SK-N-SH (cell line): Measurements from ENCODE around the gene TCFL5. TPM values are rescaled to one million over a fixed set of nuclear protein-coding genes. Genes with fewer than 3 reads are reported as not detected.

Source experiments
- CTCF ChIA-PET: fragments of 300-600, 350-600 bp; formaldehyde crosslinking; extraction: SDS; loops from one replicate; lab custom pipeline; 2021; lab: Yijun Ruan, JAX
- POLR2A ChIA-PET: fragments of 350-600 bp; sonication (Branson Sonifier 250); formaldehyde crosslinking; extraction: SDS; loops from one replicate; lab custom pipeline; 2020; ENCODE audit warnings: antibody characterized with exemption, inconsistent platforms; lab: Yijun Ruan, JAX
- DNase-seq: peaks from one replicate; pipeline ENCODE4 v3.0.0; 2012
- H2AFZ ChIP-seq: fragments of 200-600 bp; sonication (generic); 2 replicates; pipeline ENCODE4 v1.8.1; 2016; ENCODE audit warnings: antibody characterized with exemption, mild to moderate bottlenecking, low read depth
- H3F3A ChIP-seq: fragments of 200-600 bp; sonication (generic); replicated peaks from 2 replicates; pipeline ENCODE3; 2016; ENCODE audit warnings: antibody characterized with exemption, mild to moderate bottlenecking; ENCODE audit not compliant: insufficient read depth
- H3K27ac ChIP-seq, 2 experiments: fragments of 200-500 bp in 1 of 2; fragments of 200-600 bp in 1 of 2; sonication (Bioruptor generic) in 1 of 2; sonication (generic), shearing (Covaris generic) in 1 of 2; 2 replicates each; pipeline versions ENCODE4 v1.5.1 to v1.6.1; 2014 to 2016; ENCODE audit warnings: low read depth in 2 of 2, inconsistent platforms in 1 of 2, low read length in 1 of 2, mild to moderate bottlenecking in 1 of 2, mixed read lengths in 1 of 2
- H3K27me3 ChIP-seq: fragments of 200-600 bp; sonication (generic), shearing (Covaris generic); 2 replicates; pipeline ENCODE4 v1.6.1; 2016; ENCODE audit warnings: mixed run types; ENCODE audit not compliant: insufficient read depth
- H3K36me3 ChIP-seq, 2 experiments: fragments of 200-500 bp in 1 of 2; fragments of 200-600 bp in 1 of 2; sonication (Bioruptor generic) in 1 of 2; sonication (generic) in 1 of 2; replicated peaks in 1 of 2; 2 replicates each; pipeline versions ENCODE3 to v1.5.1; 2014 to 2016; ENCODE audit warnings: low read length in 1 of 2, mild to moderate bottlenecking in 1 of 2; ENCODE audit not compliant: insufficient read depth in 2 of 2, control insufficient read depth in 1 of 2
- H3K4me1 ChIP-seq, 2 experiments: fragments of 200-500 bp in 1 of 2; fragments of 200-600 bp in 1 of 2; sonication (Bioruptor generic) in 1 of 2; sonication (generic), shearing (Covaris generic) in 1 of 2; 2 replicates each; pipeline versions ENCODE4 v1.5.1 to v1.6.1; 2014 to 2016; ENCODE audit warnings: low read depth in 1 of 2, low read length in 1 of 2, mixed run types in 1 of 2; ENCODE audit not compliant: insufficient read depth in 2 of 2, control insufficient read depth in 1 of 2
- H3K4me2 ChIP-seq: fragments of 200-600 bp; sonication (generic), shearing (Covaris generic); 2 replicates; pipeline ENCODE4 v1.6.1; 2017; ENCODE audit warnings: mixed run types
- H3K4me3 ChIP-seq, 2 experiments: fragments of 200-500 bp in 1 of 2; fragments of 200-600 bp in 1 of 2; sonication (Bioruptor generic) in 1 of 2; sonication (generic), shearing (Covaris generic) in 1 of 2; 2 replicates each; pipeline versions ENCODE4 v1.5.1 to v1.8.1; 2014 to 2016; ENCODE audit warnings: low read depth in 2 of 2, inconsistent platforms in 1 of 2, low read length in 1 of 2, mild to moderate bottlenecking in 1 of 2, mixed read lengths in 1 of 2, moderate library complexity in 1 of 2
- H3K79me2 ChIP-seq: fragments of 200-600 bp; sonication (generic); 2 replicates; pipeline ENCODE4 v1.8.1; 2017; ENCODE audit warnings: mild to moderate bottlenecking; ENCODE audit not compliant: insufficient read depth
- H3K9ac ChIP-seq: fragments of 200-600 bp; sonication (generic); 2 replicates; pipeline ENCODE4 v1.6.1; 2017; ENCODE audit warnings: mixed run types
- H3K9me2 ChIP-seq: fragments of 200-600 bp; sonication (generic); 2 replicates; pipeline ENCODE4 v1.6.1; 2017; ENCODE audit warnings: mixed run types
- H3K9me3 ChIP-seq: fragments of 200-600 bp; sonication (generic); 2 replicates; pipeline ENCODE4 v1.6.1; 2017; ENCODE audit warnings: mixed run types, mild to moderate bottlenecking, moderate library complexity
- H4K20me1 ChIP-seq: fragments of 200-600 bp; sonication (generic); 2 replicates; pipeline ENCODE4 v1.6.1; 2017; ENCODE audit warnings: mild to moderate bottlenecking, mixed run types; ENCODE audit not compliant: insufficient read depth
- CHD2 ChIP-seq: fragments of 150-350 bp; IDR thresholded peaks from 2 replicates; pipeline ENCODE4 v1.6.1; 2018; ENCODE audit warnings: low read length; ENCODE audit not compliant: partially characterized antibody
- ELF1 ChIP-seq: IDR thresholded peaks from 2 replicates; pipeline ENCODE4 v1.4.0; 2012
- EP300 ChIP-seq, 2 experiments: IDR thresholded peaks; 2 replicates each; pipeline versions ENCODE4 v1.4.0 to v1.6.1; 2012; ENCODE audit warnings: borderline replicate concordance in 1 of 2, low read depth in 1 of 2, low read length in 1 of 2
- FOSL2 ChIP-seq: IDR thresholded peaks from 2 replicates; pipeline ENCODE4 v1.4.0; 2012; ENCODE audit warnings: low read depth, mild to moderate bottlenecking, moderate library complexity, borderline replicate concordance
- FOXJ3 ChIP-seq: sonication (generic); formaldehyde crosslinking; IDR thresholded peaks from 2 replicates; pipeline ENCODE4 v1.5.1; 2020; ENCODE audit warnings: mild to moderate bottlenecking, missing genetic modification reagents
- GABPA ChIP-seq: IDR thresholded peaks from 2 replicates; pipeline ENCODE4 v1.4.0; 2012; ENCODE audit warnings: low read depth, mild to moderate bottlenecking
- MEF2A ChIP-seq: IDR thresholded peaks from 2 replicates; pipeline ENCODE4 v1.4.0; 2012; ENCODE audit warnings: low read depth, borderline replicate concordance
- NFIC ChIP-seq: IDR thresholded peaks from 2 replicates; pipeline ENCODE4 v1.4.0; 2012; ENCODE audit warnings: borderline replicate concordance
- NRF1 ChIP-seq: IDR thresholded peaks from 2 replicates; pipeline ENCODE4 v1.6.1; 2012; ENCODE audit warnings: low read depth, mild to moderate bottlenecking, low read length
- PBX3 ChIP-seq: IDR thresholded peaks from 2 replicates; pipeline ENCODE4; 2012
- RAD21 ChIP-seq: IDR thresholded peaks from 2 replicates; pipeline ENCODE4 v1.6.1; 2012; ENCODE audit warnings: mild to moderate bottlenecking, low read length
- RCOR1 ChIP-seq: fragments of 150-350 bp; IDR thresholded peaks from 2 replicates; pipeline ENCODE4 v1.6.1; 2017; ENCODE audit warnings: antibody characterized with exemption, low read length
- SIN3A ChIP-seq: IDR thresholded peaks from 2 replicates; pipeline ENCODE4 v1.6.1; 2012; ENCODE audit warnings: low read depth, mild to moderate bottlenecking, low read length, moderate library complexity, borderline replicate concordance
- TAF1 ChIP-seq: IDR thresholded peaks from 2 replicates; pipeline ENCODE4 v1.6.1; 2012; ENCODE audit warnings: low read depth, mild to moderate bottlenecking, low read length, moderate library complexity, borderline replicate concordance
- TEAD4 ChIP-seq: IDR thresholded peaks from 2 replicates; pipeline ENCODE4 v1.4.0; 2012; ENCODE audit warnings: mild to moderate bottlenecking, borderline replicate concordance; ENCODE audit not compliant: insufficient read depth
- USF1 ChIP-seq: IDR thresholded peaks from 2 replicates; pipeline ENCODE4 v1.4.0; 2012; ENCODE audit warnings: low read depth, borderline replicate concordance
- YY1 ChIP-seq: IDR thresholded peaks from 2 replicates; pipeline ENCODE4 v1.4.0; 2012; ENCODE audit warnings: low read depth, mild to moderate bottlenecking
- ZBTB33 ChIP-seq: IDR thresholded peaks from 2 replicates; pipeline ENCODE4 v1.4.0; 2012; ENCODE audit warnings: low read depth, borderline replicate concordance
- WGBS: methylation state at CpG from one replicate; pipeline ENCODE4 v1.1.6; 2017; ENCODE audit warnings: low lambda C conversion rate; 5-methylcytosine and 5-hydroxymethylcytosine counted together
- polyA plus RNA-seq, 3 experiments: library from polyadenylated mRNA; depleted of rRNA; stranded (reverse); fragments of >200 nt; gene quantifications; 2 replicates each; pipeline ENCODE4 v1.2.3, GENCODE V29; 2012

Gene TCFL5
- polyA plus RNA-seq, 1 of the 3 experiments (the other 2 are of a cell fraction), result 10.1 TPM

- peak; percentile 55; the same call in 1 of the 2 replicates for TF ChIP-seq PBX3
- TF ChIP-seq MEF2A, result no peak
- no peak for TF ChIP-seq GABPA
- TF ChIP-seq ELF1, result no peak
- TF ChIP-seq NRF1, result no peak
- no peak for TF ChIP-seq TAF1
- TF ChIP-seq FOSL2, result peak; percentile 70
- peak; percentile 69 for TF ChIP-seq CHD2
- TF ChIP-seq TEAD4, result no peak
- TF ChIP-seq USF1, result no peak
- TF ChIP-seq YY1, result no peak
- TF ChIP-seq RAD21, result no peak
- no peak for TF ChIP-seq FOXJ3 (CRISPR knock-in tag)
These were observed 25.7 kb upstream of the TCFL5 start (continued) for GRCh38 chr20:62887152-62887859.

- CTCF ChIA-PET, result interaction anchor here (0.9 to 7.2 kb wide), 10 partner anchors 12 to 122 kb away, joined by 3 to 77 read pairs (median 4); no protein-coding TSS in a partner anchor
- POLR2A ChIA-PET, result interaction anchor here (2.2 kb wide), 1 partner anchor 11 kb away, joined by 14 read pairs; no protein-coding TSS in a partner anchor
- H3K4me2 ChIP-seq, result peak overlapping the region; percentile 63
- 0 out of 2 replicates have a peak, but pooled peaks cover 4% of the 10 kb centered on the region for H4K20me1 ChIP-seq
- H3K4me1 ChIP-seq, result peaks cover 17 to 19% of the 10 kb centered on the region in 2 experiments
- H2AFZ ChIP-seq, result no peak overlapping the region
- H3K27me3 ChIP-seq, result no peaks in the 10 kb centered on the region
- H3K27ac ChIP-seq, result peak overlapping the region; percentile 65 to 79; a peak in 2 of 4 replicates
- no peak for TF ChIP-seq ZBTB33
- no peak for TF ChIP-seq SIN3A
- TF ChIP-seq EP300 (IDR thresholded peaks at IDR 0.05; ENCODE audit: borderline replicate concordance in 1 of 2, low read depth in 1 of 2, low read length in 1 of 2), result no peak
- TF ChIP-seq FOXJ3 (CRISPR knock-in tag), result no peak
- TF ChIP-seq RAD21, result no peak
- no peak for TF ChIP-seq NFIC
- TF ChIP-seq RCOR1, result no peak
- H3F3A ChIP-seq, result peaks cover 27% of the 10 kb centered on the region
- peaks cover 39 to 69% of the 10 kb centered on the region in 2 experiments for H3K36me3 ChIP-seq
- no peaks in the 10 kb centered on the region for H3K79me2 ChIP-seq
- H3K4me3 ChIP-seq, result no peak overlapping the region
- H3K9me3 ChIP-seq, result no peaks in the 10 kb centered on the region
- WGBS, result 93% methylated on average over 7 of the region's 7 CpGs
- H3K9me2 ChIP-seq, result no peaks in the 10 kb centered on the region
- H3K9ac ChIP-seq, result no peak overlapping the region
- DNase-seq, result no peak
These were observed 25.1 kb upstream of the TCFL5 start for GRCh38 chr20:62886709-62887058.
